Panc1 (cell line): ENCODE data around the gene MAGI2. TPM values are rescaled to one million over a fixed set of nuclear protein-coding genes. Genes with fewer than 3 reads are reported as not detected.

Experiments used
- ATAC-seq: fragments of 200-7000 bp; cut with Tn5 transposase; 2 replicates; pipeline ENCODE4 v1.9.1; 2020; ENCODE audit warnings: mild to moderate bottlenecking, moderate library complexity
- BruUV-seq: library from RNA; stranded (reverse); fragments of 400-500 nt; replicated peaks from 2 replicates; lab custom pipeline; 2021; lab: Mats Ljungman, UMichigan
- CTCF ChIA-PET: fragments of 300-600 bp; sonication (Branson Sonifier 250); formaldehyde crosslinking; loops from one replicate; lab custom pipeline; 2022; ENCODE audit warnings: antibody characterized with exemption; lab: Charles Lee
- POLR2A ChIA-PET: fragments of 300-600 bp; sonication (Branson Sonifier 250); formaldehyde crosslinking; loops from one replicate; lab custom pipeline; 2022; ENCODE audit warnings: antibody characterized with exemption; lab: Charles Lee
- DNase-seq: peaks from one replicate; pipeline ENCODE4 v3.0.0-alpha.2; 2010; ENCODE audit warnings: low read depth, low spot score
- H3K27ac ChIP-seq: 2 replicates; pipeline ENCODE4 v1.5.1; 2011; ENCODE audit warnings: mild to moderate bottlenecking, low read length, inconsistent platforms
- H3K27me3 ChIP-seq: fragments of 200-500 bp; sonication (Bioruptor generic); 2 replicates; pipeline ENCODE4 v1.6.0; 2014; ENCODE audit warnings: low read length, inconsistent platforms; ENCODE audit not compliant: control insufficient read depth, insufficient read depth
- H3K36me3 ChIP-seq: fragments of 200-500 bp; sonication (Bioruptor generic); 2 replicates; pipeline ENCODE4 v1.5.1; 2014; ENCODE audit warnings: inconsistent platforms, mild to moderate bottlenecking, low read length, moderate library complexity; ENCODE audit not compliant: control insufficient read depth, insufficient read depth
- H3K4me1 ChIP-seq: 2 replicates; pipeline ENCODE4 v1.5.1; 2011; ENCODE audit warnings: inconsistent platforms, mild to moderate bottlenecking, low read length, moderate library complexity; ENCODE audit not compliant: control insufficient read depth, insufficient read depth
- H3K4me3 ChIP-seq, 2 experiments: 2 replicates each; pipeline ENCODE4 v1.5.1; 2011 to 2012; ENCODE audit warnings: low read depth in 2 of 2, low read length in 2 of 2, mild to moderate bottlenecking in 2 of 2, inconsistent platforms in 1 of 2, moderate library complexity in 1 of 2
- H3K9me3 ChIP-seq: fragments of 200-500 bp; sonication (Bioruptor generic); 2 replicates; pipeline ENCODE4 v1.5.1; 2014; ENCODE audit warnings: low read depth, mild to moderate bottlenecking, inconsistent platforms, low read length, moderate library complexity; ENCODE audit not compliant: control insufficient read depth, insufficient read depth
- POLR2AphosphoS5 ChIP-seq: IDR thresholded peaks from 2 replicates; pipeline ENCODE4 v1.6.1; 2012; ENCODE audit warnings: mild to moderate bottlenecking, low read depth, low read length, moderate library complexity
- SIN3A ChIP-seq: IDR thresholded peaks from 2 replicates; pipeline ENCODE4 v1.6.1; 2012; ENCODE audit warnings: low read depth, mild to moderate bottlenecking, low read length, moderate library complexity, borderline replicate concordance; ENCODE audit not compliant: insufficient read depth
- TCF7L2 ChIP-seq: IDR thresholded peaks from 2 replicates; pipeline ENCODE4 v1.6.1; 2011; ENCODE audit warnings: mild to moderate bottlenecking, low read depth, low read length, inconsistent platforms
- in situ Hi-C: cut with HindIII; loops from 2 replicates; pipeline ENCODE4 v1.10.0; 2016; ENCODE audit warnings: low sequenced_read_pairs, low pct_unique_long_range_greater_than_20kb
- intact Hi-C: fragments of 100-400 bp; cut with micrococcal nuclease; formaldehyde crosslinking; loops from one replicate; pipeline ENCODE4 v1.10.0; 2022; ENCODE audit not compliant: unreplicated experiment
- total RNA-seq: library from RNA; stranded (reverse); gene quantifications from one replicate; pipeline ENCODE4 v1.2.1, GENCODE V29; 2021; ENCODE audit not compliant: unreplicated experiment
- TF ChIP-seq, protein P1 (sequence below): fragments of 450-650 bp; IDR thresholded peaks from 2 replicates; pipeline ENCODE4 v1.5.1; 2017; ENCODE audit warnings: mild to moderate bottlenecking
- TF ChIP-seq, protein P2 (sequence below), 2 experiments: IDR thresholded peaks; 2 replicates each; pipeline ENCODE4 v1.6.1; 2011 to 2012; ENCODE audit warnings: low read depth in 2 of 2, control low read depth in 1 of 2, low read length in 1 of 2, mild to moderate bottlenecking in 1 of 2, moderate library complexity in 1 of 2; ENCODE audit not compliant: insufficient read depth in 1 of 2

The MAGI2 gene
- total RNA-seq, 1 experiment from 2014 or later = 5.4 TPM

GRCh38 chr7:79329464-79329863, 124.0 kb downstream of the MAGI2 start:
- TF ChIP-seq, protein P1, sequence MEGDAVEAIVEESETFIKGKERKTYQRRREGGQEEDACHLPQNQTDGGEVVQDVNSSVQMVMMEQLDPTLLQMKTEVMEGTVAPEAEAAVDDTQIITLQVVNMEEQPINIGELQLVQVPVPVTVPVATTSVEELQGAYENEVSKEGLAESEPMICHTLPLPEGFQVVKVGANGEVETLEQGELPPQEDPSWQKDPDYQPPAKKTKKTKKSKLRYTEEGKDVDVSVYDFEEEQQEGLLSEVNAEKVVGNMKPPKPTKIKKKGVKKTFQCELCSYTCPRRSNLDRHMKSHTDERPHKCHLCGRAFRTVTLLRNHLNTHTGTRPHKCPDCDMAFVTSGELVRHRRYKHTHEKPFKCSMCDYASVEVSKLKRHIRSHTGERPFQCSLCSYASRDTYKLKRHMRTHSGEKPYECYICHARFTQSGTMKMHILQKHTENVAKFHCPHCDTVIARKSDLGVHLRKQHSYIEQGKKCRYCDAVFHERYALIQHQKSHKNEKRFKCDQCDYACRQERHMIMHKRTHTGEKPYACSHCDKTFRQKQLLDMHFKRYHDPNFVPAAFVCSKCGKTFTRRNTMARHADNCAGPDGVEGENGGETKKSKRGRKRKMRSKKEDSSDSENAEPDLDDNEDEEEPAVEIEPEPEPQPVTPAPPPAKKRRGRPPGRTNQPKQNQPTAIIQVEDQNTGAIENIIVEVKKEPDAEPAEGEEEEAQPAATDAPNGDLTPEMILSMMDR = no peak
- TF ChIP-seq, protein P2, sequence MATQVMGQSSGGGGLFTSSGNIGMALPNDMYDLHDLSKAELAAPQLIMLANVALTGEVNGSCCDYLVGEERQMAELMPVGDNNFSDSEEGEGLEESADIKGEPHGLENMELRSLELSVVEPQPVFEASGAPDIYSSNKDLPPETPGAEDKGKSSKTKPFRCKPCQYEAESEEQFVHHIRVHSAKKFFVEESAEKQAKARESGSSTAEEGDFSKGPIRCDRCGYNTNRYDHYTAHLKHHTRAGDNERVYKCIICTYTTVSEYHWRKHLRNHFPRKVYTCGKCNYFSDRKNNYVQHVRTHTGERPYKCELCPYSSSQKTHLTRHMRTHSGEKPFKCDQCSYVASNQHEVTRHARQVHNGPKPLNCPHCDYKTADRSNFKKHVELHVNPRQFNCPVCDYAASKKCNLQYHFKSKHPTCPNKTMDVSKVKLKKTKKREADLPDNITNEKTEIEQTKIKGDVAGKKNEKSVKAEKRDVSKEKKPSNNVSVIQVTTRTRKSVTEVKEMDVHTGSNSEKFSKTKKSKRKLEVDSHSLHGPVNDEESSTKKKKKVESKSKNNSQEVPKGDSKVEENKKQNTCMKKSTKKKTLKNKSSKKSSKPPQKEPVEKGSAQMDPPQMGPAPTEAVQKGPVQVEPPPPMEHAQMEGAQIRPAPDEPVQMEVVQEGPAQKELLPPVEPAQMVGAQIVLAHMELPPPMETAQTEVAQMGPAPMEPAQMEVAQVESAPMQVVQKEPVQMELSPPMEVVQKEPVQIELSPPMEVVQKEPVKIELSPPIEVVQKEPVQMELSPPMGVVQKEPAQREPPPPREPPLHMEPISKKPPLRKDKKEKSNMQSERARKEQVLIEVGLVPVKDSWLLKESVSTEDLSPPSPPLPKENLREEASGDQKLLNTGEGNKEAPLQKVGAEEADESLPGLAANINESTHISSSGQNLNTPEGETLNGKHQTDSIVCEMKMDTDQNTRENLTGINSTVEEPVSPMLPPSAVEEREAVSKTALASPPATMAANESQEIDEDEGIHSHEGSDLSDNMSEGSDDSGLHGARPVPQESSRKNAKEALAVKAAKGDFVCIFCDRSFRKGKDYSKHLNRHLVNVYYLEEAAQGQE (IDR thresholded peaks at IDR 0.05; ENCODE audit: insufficient read depth in 1 of 2, low read depth in 2 of 2, low read length in 1 of 2) = no peak
- TF ChIP-seq POLR2AphosphoS5 (no peak), SIN3A (no peak), TCF7L2 (no peak)
- H3K4me3 ChIP-seq = no peak overlapping the region
- in situ Hi-C loops = no loop called here
- no TSS peak for BruUV-seq
- CTCF ChIA-PET = interaction anchor here (0.5 kb wide), 1 partner anchor 49 kb away, joined by 5 read pairs; no protein-coding TSS in a partner anchor
- H3K9me3 ChIP-seq = no peaks in the 10 kb centered on the region
- no peak for ATAC-seq
- H3K27ac ChIP-seq = no peak overlapping the region
- POLR2A ChIA-PET = no interaction called here
- no peaks in the 10 kb centered on the region for H3K27me3 ChIP-seq
- intact Hi-C loops = no loop called here
- DNase-seq = no peak
- no peaks in the 10 kb centered on the region; the same call in 1 of the 2 replicates for H3K4me1 ChIP-seq
- no peaks in the 10 kb centered on the region for H3K36me3 ChIP-seq

DNA sequence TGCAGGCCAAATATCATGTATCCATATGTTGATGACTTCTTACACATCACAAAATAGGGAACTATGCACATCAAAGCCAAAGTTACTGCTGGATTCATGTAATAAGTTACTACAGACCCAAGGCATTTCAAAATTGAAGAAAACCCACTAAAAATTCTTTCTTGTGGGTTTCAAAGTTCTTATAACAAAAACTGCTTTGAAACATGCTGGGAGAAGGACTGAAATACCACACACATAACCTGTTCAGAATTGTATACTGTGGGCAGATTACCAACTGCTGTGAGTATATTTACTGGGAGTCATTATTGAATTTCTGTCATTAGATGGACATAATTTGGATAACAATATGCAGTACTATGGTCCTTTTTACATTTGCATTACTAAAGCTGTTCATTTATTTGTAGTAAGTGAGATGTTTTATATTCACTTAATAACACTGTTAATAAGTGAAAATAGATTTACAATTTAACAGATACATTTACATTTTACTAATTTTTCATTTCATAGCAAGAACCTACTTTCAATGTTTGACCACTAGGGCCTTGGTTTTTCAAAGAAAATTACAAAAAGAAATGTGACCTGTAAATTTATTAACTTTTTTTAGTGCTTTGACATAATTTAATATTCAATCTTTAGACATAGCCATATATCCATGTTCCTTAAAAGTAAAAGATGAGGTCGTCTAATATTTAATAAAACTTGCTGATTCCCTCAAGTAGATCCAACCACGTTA, 132.6 kb downstream of the MAGI2 start:
- H3K27me3 ChIP-seq = no peaks in the 10 kb centered on the region
- BruUV-seq = no TSS peak
- H3K4me3 ChIP-seq = no peak overlapping the region
- TF ChIP-seq, protein P1 = no peak
- TF ChIP-seq, protein P2 (IDR thresholded peaks at IDR 0.05; ENCODE audit: insufficient read depth in 1 of 2, low read depth in 2 of 2, low read length in 1 of 2) = no peak
- TF ChIP-seq SIN3A (no peak), TCF7L2 (no peak), POLR2AphosphoS5 (no peak)
- ATAC-seq (no peak), DNase-seq (no peak)
- CTCF ChIA-PET = interaction anchor here (1.0 kb wide), 1 partner anchor 23 kb away, joined by 3 read pairs; no protein-coding TSS in a partner anchor
- peak overlapping the region; percentile 52; the same call in 1 of the 2 replicates for H3K27ac ChIP-seq
- in situ Hi-C loops = no loop called here
- H3K4me1 ChIP-seq = peaks cover 30% of the 10 kb centered on the region
- POLR2A ChIA-PET = no interaction called here
- H3K9me3 ChIP-seq = no peaks in the 10 kb centered on the region
- H3K36me3 ChIP-seq = no peaks in the 10 kb centered on the region
- intact Hi-C loops = no loop called here
